RWPE2 (cell line): ENCODE data around the gene ADCYAP1R1.

Experiments used
- ATAC-seq: fragments of 200-7000 bp; cut with Tn5 transposase; 3 replicates; pipeline ENCODE4 v1.9.1; 2021; ENCODE audit warnings: low read depth
- DNase-seq: peaks from one replicate; pipeline ENCODE4 v3.0.0-alpha.2; 2020; ENCODE audit warnings: low spot score
- H3K27ac ChIP-seq: fragments of 450-650 bp; 2 replicates; pipeline ENCODE4 v1.5.1; 2017; ENCODE audit warnings: mild to moderate bottlenecking; ENCODE audit not compliant: poor library complexity, severe bottlenecking
- H3K27me3 ChIP-seq: fragments of 250-450 bp; sonication (Bioruptor Pico); 2 replicates; pipeline ENCODE4 v1.5.1; 2021; ENCODE audit warnings: mild to moderate bottlenecking, moderate library complexity; ENCODE audit not compliant: insufficient read depth, poor library complexity, severe bottlenecking
- H3K36me3 ChIP-seq: fragments of 250-450 bp; sonication (Bioruptor Pico); 2 replicates; pipeline ENCODE4 v1.5.1; 2020; ENCODE audit warnings: low read depth, mild to moderate bottlenecking, moderate library complexity
- H3K4me1 ChIP-seq: fragments of 250-450 bp; sonication (Bioruptor Pico); 2 replicates; pipeline ENCODE4 v1.5.1; 2021; ENCODE audit warnings: mild to moderate bottlenecking, moderate library complexity; ENCODE audit not compliant: insufficient read depth, poor library complexity, severe bottlenecking
- H3K4me3 ChIP-seq: fragments of 250-450 bp; sonication (Bioruptor Pico); 2 replicates; pipeline ENCODE4 v1.5.1; 2021; ENCODE audit warnings: mild to moderate bottlenecking, moderate library complexity; ENCODE audit not compliant: severe bottlenecking
- H3K9me3 ChIP-seq: fragments of 250-450 bp; sonication (Bioruptor Pico); 2 replicates; pipeline ENCODE4 v1.5.1; 2021; ENCODE audit warnings: mild to moderate bottlenecking, moderate library complexity; ENCODE audit not compliant: severe bottlenecking
- CTCF ChIP-seq: fragments of 450-650 bp; IDR thresholded peaks from one replicate; pipeline ENCODE4 v1.5.1; 2017; ENCODE audit warnings: mild to moderate bottlenecking, moderate library complexity; ENCODE audit not compliant: poor library complexity, severe bottlenecking

Gene ADCYAP1R1

DNA sequence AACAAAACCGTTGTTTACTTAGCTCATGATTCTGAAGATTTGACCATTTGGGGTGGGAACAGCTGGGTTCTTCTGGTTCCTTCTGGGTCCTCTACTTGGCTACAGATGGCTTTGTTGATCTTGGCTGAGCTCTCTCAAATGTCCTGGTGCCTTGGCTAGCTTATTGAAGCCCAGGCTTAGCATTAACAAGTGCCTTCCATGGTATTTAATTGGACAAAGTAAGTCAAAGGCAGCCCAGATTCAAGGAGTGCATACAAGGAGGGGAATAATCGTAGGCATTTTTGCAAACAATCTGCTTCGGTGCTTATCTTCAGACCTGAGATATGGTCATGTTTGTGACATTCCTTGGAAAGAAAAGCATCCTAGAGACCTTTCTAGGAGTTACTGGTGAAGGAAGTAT, 81.4 kb downstream of the ADCYAP1R1 start:
- H3K9me3 ChIP-seq: no peaks in the 10 kb centered on the region
- no peak for TF ChIP-seq CTCF
- no peak for DNase-seq
- H3K4me3 ChIP-seq: no peak overlapping the region
- no peak overlapping the region for H3K27ac ChIP-seq
- H3K27me3 ChIP-seq: no peaks in the 10 kb centered on the region
- no peaks in the 10 kb centered on the region for H3K36me3 ChIP-seq
- no peaks in the 10 kb centered on the region for H3K4me1 ChIP-seq
- no peak for ATAC-seq

DNA sequence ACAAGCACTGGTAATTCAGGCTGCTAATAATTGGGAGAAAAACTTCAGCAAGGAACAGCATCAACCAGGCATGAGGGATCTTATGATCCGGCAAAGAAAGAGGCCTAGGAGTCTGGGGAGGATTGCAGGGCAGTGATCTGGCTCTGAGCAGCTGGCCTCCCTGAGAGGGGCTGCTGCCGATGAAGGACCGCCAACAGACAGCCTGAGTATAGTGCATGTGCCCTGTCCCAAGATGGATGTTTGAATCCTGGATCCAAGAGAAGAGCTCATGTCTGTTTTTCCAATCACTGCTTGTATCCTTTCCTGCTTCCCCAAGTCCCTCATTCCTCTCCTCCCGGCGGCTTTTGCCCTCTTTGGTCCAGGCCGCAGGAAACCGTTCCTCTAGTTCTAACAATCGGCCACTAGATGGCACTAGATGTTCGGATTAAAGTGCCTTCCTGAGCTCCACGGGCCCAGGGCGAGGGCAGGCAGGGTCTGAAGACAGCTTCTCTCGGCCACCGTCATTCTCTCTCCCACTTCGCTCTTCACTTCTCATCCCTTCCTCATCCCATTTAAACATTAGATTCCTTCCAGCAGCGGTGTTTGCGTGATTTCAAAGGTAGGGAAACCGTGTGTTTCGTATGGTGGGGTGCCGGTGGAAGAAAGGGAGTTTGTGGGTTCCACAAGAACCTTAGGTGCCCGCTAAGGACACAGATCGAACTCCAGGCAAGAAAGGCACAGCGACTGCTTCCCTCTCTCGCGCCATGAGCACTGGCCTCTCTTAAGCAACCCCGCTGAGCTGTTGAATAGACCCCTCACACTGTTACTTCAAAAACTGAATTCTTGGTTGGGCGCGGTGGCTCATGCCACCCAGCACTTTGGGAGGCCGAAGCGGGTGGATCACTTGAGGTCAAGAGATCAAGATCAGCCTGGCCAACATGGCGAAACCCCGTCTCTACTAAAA, 82.4 kb downstream of the ADCYAP1R1 start:
- Histone ChIP-seq H3K27me3 (no peaks in the 10 kb centered on the region), H3K9me3 (no peaks in the 10 kb centered on the region), H3K4me1 (no peaks in the 10 kb centered on the region), H3K27ac (no peak overlapping the region), H3K36me3 (no peaks in the 10 kb centered on the region), H3K4me3 (no peak overlapping the region)
- DNase-seq (no peak), ATAC-seq (peak; percentile 96)
- peak; percentile 77 for TF ChIP-seq CTCF

- ATAC-seq: no peak
- H3K36me3 ChIP-seq: no peaks in the 10 kb centered on the region
Observed at GRCh38 chr7:31137234-31137633, 85.1 kb downstream of the ADCYAP1R1 start.

GRCh38 chr7:31145339-31145738, 93.2 kb downstream of the ADCYAP1R1 start:
- Histone ChIP-seq H3K27ac (no peak overlapping the region), H3K9me3 (no peaks in the 10 kb centered on the region), H3K36me3 (no peaks in the 10 kb centered on the region), H3K4me3 (no peak overlapping the region), H3K27me3 (no peaks in the 10 kb centered on the region), H3K4me1 (no peaks in the 10 kb centered on the region)
- DNase-seq (no peak), ATAC-seq (no peak)
- no peak for TF ChIP-seq CTCF

More at GRCh38 chr7:31137234-31137633, 85.1 kb downstream of the ADCYAP1R1 start:
- H3K4me1 ChIP-seq: no peaks in the 10 kb centered on the region
- H3K4me3 ChIP-seq: no peak overlapping the region
- no peaks in the 10 kb centered on the region for H3K9me3 ChIP-seq
- H3K27me3 ChIP-seq: no peaks in the 10 kb centered on the region
- H3K27ac ChIP-seq: no peak overlapping the region
- no peak for TF ChIP-seq CTCF
- DNase-seq: no peak

GRCh38 chr7:31146030-31146429, 93.9 kb downstream of the ADCYAP1R1 start:
- TF ChIP-seq CTCF: no peak
- H3K4me3 ChIP-seq: no peak overlapping the region
- no peak for DNase-seq
- H3K4me1 ChIP-seq: no peaks in the 10 kb centered on the region
- no peaks in the 10 kb centered on the region for H3K27me3 ChIP-seq
- H3K9me3 ChIP-seq: no peaks in the 10 kb centered on the region
- H3K27ac ChIP-seq: no peak overlapping the region
- no peaks in the 10 kb centered on the region for H3K36me3 ChIP-seq
- peak; percentile 66; the same call in 2 of the 3 replicates for ATAC-seq
